HepG2 (cell line): ENCODE measurements around the gene FGF14. TPM values are rescaled to one million over a fixed set of nuclear protein-coding genes. Genes with fewer than 3 reads are reported as not detected.

Experiments used
- ATAC-seq: fragments of 200-7000 bp; cut with Tn5 transposase; 3 replicates; pipeline ENCODE4 v1.9.1; 2020; ENCODE audit warnings: mild to moderate bottlenecking, moderate library complexity
- BruUV-seq: library from RNA; stranded (reverse); fragments of 400-500 nt; replicated peaks from 2 replicates; lab custom pipeline; 2021; lab: Mats Ljungman, UMichigan
- CTCF ChIA-PET: fragments of 300-600 bp; formaldehyde crosslinking; extraction: SDS; loops from one replicate; lab custom pipeline; 2021; ENCODE audit warnings: low total read pairs, inconsistent platforms, low intra/inter-chr PET ratio; lab: Yijun Ruan, JAX
- POLR2A ChIA-PET: fragments of 350-600 bp; sonication (Branson Sonifier 250); formaldehyde crosslinking; loops from one replicate; lab custom pipeline; 2020; ENCODE audit warnings: antibody characterized with exemption, inconsistent platforms; lab: Yijun Ruan, JAX
- DNase-seq: peaks from one replicate; pipeline ENCODE4 v3.0.0-alpha.2; 2015; ENCODE audit warnings: low spot score
- FAIRE-seq: peaks from 3 replicates; lab custom pipeline; 2011; peaks lifted over from hg19 to GRCh38; lab: Jason Lieb, UNC
- H2AFZ ChIP-seq: one replicate; pipeline ENCODE4 v1.6.1; 2011; ENCODE audit warnings: low read length, inconsistent platforms
- H3K27ac ChIP-seq: fragments of 300-600 bp; 3 replicates; pipeline ENCODE4 v1.8.0; 2011; ENCODE audit warnings: mixed run types, mild to moderate bottlenecking, mixed read lengths, low read length, inconsistent platforms; ENCODE audit not compliant: insufficient read depth; ENCODE audit errors: extremely low read length
- H3K27me3 ChIP-seq, 2 experiments: fragments of 200-600 bp in 1 of 2; 2 replicates in 1 of 2; 3 replicates in 1 of 2; pipeline versions ENCODE4 v1.6.0 to v1.8.0; 2011; ENCODE audit warnings: low read length in 2 of 2, mild to moderate bottlenecking in 2 of 2, moderate library complexity in 2 of 2, inconsistent platforms in 1 of 2; ENCODE audit not compliant: insufficient read depth in 2 of 2, control insufficient read depth in 1 of 2
- H3K36me3 ChIP-seq, 2 experiments: fragments of 200-600 bp in 1 of 2; replicated peaks in 1 of 2; 2 replicates in 1 of 2; 3 replicates in 1 of 2; pipeline versions ENCODE4 v1.5.1 to v1.8.0; 2011; ENCODE audit warnings: low read length in 2 of 2, inconsistent platforms in 1 of 2; ENCODE audit not compliant: insufficient read depth in 2 of 2, control insufficient read depth in 1 of 2
- H3K4me1 ChIP-seq: 2 replicates; pipeline ENCODE4 v1.5.1; 2012; ENCODE audit warnings: low read length, inconsistent platforms; ENCODE audit not compliant: insufficient read depth
- H3K4me2 ChIP-seq: 2 replicates; pipeline ENCODE4 v1.6.0; 2011; ENCODE audit warnings: low read depth, low read length, inconsistent platforms
- H3K4me3 ChIP-seq, 3 experiments: fragments of 200-600 bp in 1 of 3; sonication (generic), shearing (Covaris generic) in 1 of 3; replicated peaks in 1 of 3; 2 replicates each; pipeline ENCODE4 v1.5.1; 2011 to 2016; ENCODE audit warnings: low read length in 3 of 3, inconsistent platforms in 2 of 3, low read depth in 2 of 3, mild to moderate bottlenecking in 2 of 3, control low read depth in 1 of 3, mixed read lengths in 1 of 3; ENCODE audit not compliant: insufficient read depth in 1 of 3
- H3K79me2 ChIP-seq: one replicate; pipeline ENCODE4 v1.6.1; 2011; ENCODE audit warnings: low read length, inconsistent platforms; ENCODE audit not compliant: insufficient read depth
- H3K9ac ChIP-seq: 2 replicates; pipeline ENCODE4 v1.6.0; 2011; ENCODE audit warnings: mild to moderate bottlenecking, low read depth, low read length, inconsistent platforms; ENCODE audit not compliant: insufficient read depth
- H3K9me3 ChIP-seq: 2 replicates; pipeline ENCODE4 v1.5.1; 2012; ENCODE audit warnings: mild to moderate bottlenecking, low read length
- H4K20me1 ChIP-seq: 2 replicates; pipeline ENCODE4 v1.6.0; 2011; ENCODE audit warnings: inconsistent platforms, mild to moderate bottlenecking, low read length, moderate library complexity; ENCODE audit not compliant: insufficient read depth
- BHLHE40 ChIP-seq: IDR thresholded peaks from 2 replicates; pipeline ENCODE4 v1.6.1; 2011; ENCODE audit warnings: low read length, improper control_type of control experiment
- HOXA5 ChIP-seq: sonication (generic); formaldehyde crosslinking; IDR thresholded peaks from 2 replicates; pipeline ENCODE4 v1.4.0; 2020; ENCODE audit warnings: missing genetic modification reagents
- KLF11 ChIP-seq: IDR thresholded peaks from 2 replicates; pipeline ENCODE4 v1.6.1; 2016; ENCODE audit warnings: missing compliant biosample characterization
- LBX2 ChIP-seq: sonication (generic); formaldehyde crosslinking; IDR thresholded peaks from 2 replicates; pipeline ENCODE4 v1.5.0; 2020; ENCODE audit warnings: missing genetic modification reagents, mild to moderate bottlenecking, borderline replicate concordance
- MTERF4 ChIP-seq: sonication (generic); formaldehyde crosslinking; IDR thresholded peaks from 2 replicates; pipeline ENCODE4 v1.8.0; 2023; ENCODE audit warnings: mild to moderate bottlenecking, missing genetic modification reagents
- REXO4 ChIP-seq: sonication (generic); formaldehyde crosslinking; IDR thresholded peaks from 2 replicates; pipeline ENCODE4 v1.8.0; 2022; ENCODE audit warnings: missing genetic modification reagents, mild to moderate bottlenecking, borderline replicate concordance
- SIX4 ChIP-seq: sonication (generic); formaldehyde crosslinking; IDR thresholded peaks from 2 replicates; pipeline ENCODE4 v1.4.0; 2020; ENCODE audit warnings: missing genetic modification reagents
- ZBTB14 ChIP-seq: sonication (generic); formaldehyde crosslinking; IDR thresholded peaks from 2 replicates; pipeline ENCODE4 v1.4.0; 2020; ENCODE audit warnings: missing genetic modification reagents
- ZNF770 ChIP-seq: sonication (generic); formaldehyde crosslinking; IDR thresholded peaks from 2 replicates; pipeline ENCODE4 v1.5.0; 2020; ENCODE audit warnings: mild to moderate bottlenecking, missing genetic modification reagents
- WGBS: methylation state at CpG from one replicate; pipeline ENCODE4 v1.1.6; 2017; ENCODE audit warnings: low lambda C conversion rate; 5-methylcytosine and 5-hydroxymethylcytosine counted together
- in situ Hi-C: cut with HindIII; loops from 2 replicates; pipeline ENCODE4 v1.10.0; 2017; ENCODE audit warnings: low pct_unique_long_range_greater_than_20kb; ENCODE audit not compliant: extremely low pct_ligation_motif_present
- intact Hi-C: fragments of 100-400 bp; cut with micrococcal nuclease; formaldehyde crosslinking; loops from one replicate; pipeline ENCODE4 v1.10.0; 2022; ENCODE audit not compliant: unreplicated experiment
- polyA plus RNA-seq, 8 experiments: library from polyadenylated mRNA; depleted of rRNA in 3 of 8; stranded (reverse) in 7 of 8; unstranded in 1 of 8; fragments of >200 nt; fragmentation: Illumina TruSeq in 4 of 8; extraction: Trizol in 4 of 8; gene quantifications; 2 replicates each; pipeline versions ENCODE4 v1.2.1 to v1.2.3, GENCODE V29; 2011 to 2016; ENCODE audit warnings: low read depth in 4 of 8, missing spikeins in 1 of 8, mixed read lengths in 1 of 8; ENCODE audit not compliant: insufficient read depth in 1 of 8
- total RNA-seq, 5 experiments: library from RNA; depleted of rRNA; stranded (reverse); fragments of >200 nt; fragmentation: Illumina TruSeq; extraction: Trizol; gene quantifications; 2 replicates each; pipeline ENCODE4 v1.2.3, GENCODE V29; 2016; ENCODE audit warnings: low read depth in 1 of 5

The FGF14 gene
- total and polyA plus RNA-seq, 2 of the 13 experiments (the other 11 are each of a cell fraction or from before 2014, with no cell fraction given), result not detected

GRCh38 chr13:102042746-102043145 is 359.1 kb downstream of the FGF14 start:
- no peak for DNase-seq
- Histone ChIP-seq H3K4me1 (no peaks in the 10 kb centered on the region), H3K27me3 (no peaks in the 10 kb centered on the region), H3K4me3 (no peak overlapping the region), H2AFZ (no peak overlapping the region), H3K36me3 (no peaks in the 10 kb centered on the region), H3K27ac (no peak overlapping the region), H4K20me1 (no peaks in the 10 kb centered on the region), H3K79me2 (no peaks in the 10 kb centered on the region), H3K9ac (no peak overlapping the region), H3K9me3 (no peaks in the 10 kb centered on the region), H3K4me2 (no peak overlapping the region)
- TF ChIP-seq LBX2 (no peak), BHLHE40 (no peak), HOXA5 (no peak), KLF11 (no peak), SIX4 (no peak), REXO4 (CRISPR knock-in tag) (no peak), ZNF770 (CRISPR knock-in tag) (no peak), MTERF4 (CRISPR knock-in tag) (no peak), ZBTB14 (CRISPR knock-in tag) (no peak)
- in situ Hi-C loops, result no loop called here
- intact Hi-C loops, result no loop called here
- WGBS, result 5% methylated on average over 4 of the region's 4 CpGs
- POLR2A ChIA-PET, result no interaction called here
- no TSS peak for BruUV-seq
- FAIRE-seq, result no peak
- CTCF ChIA-PET, result no interaction called here
- no peak for ATAC-seq
